NCI-H128 (cell line): ENCODE results near the gene PLOD3.

ENCODE experiments used
- DNase-seq: peaks from one replicate; lab custom pipeline; 2025; ENCODE audit not compliant: unreplicated experiment; lab: John Stamatoyannopoulos, UW

The PLOD3 gene

GRCh38 chr7:101186194-101186593 lies 31.2 kb downstream of the PLOD3 start:
- no peak for DNase-seq

GRCh38 chr7:101185258-101185839 lies 32.0 kb downstream of the PLOD3 start:
- DNase-seq: no peak

- no peak for DNase-seq
These were observed 37.1 kb downstream of the PLOD3 start, which contains the start of gene NAT16 for GRCh38 chr7:101180130-101180755. Gene NAT16 (minus strand): TSS chr7:101180293. CDS start chr7:101174807, 5,486 bp downstream.

GRCh38 chr7:101179713-101180112 lies 37.7 kb downstream of the PLOD3 start:
- DNase-seq: no peak

- no peak for DNase-seq
These were observed 38.3 kb downstream of the PLOD3 start for GRCh38 chr7:101179117-101179516.

- no peak for DNase-seq
These were observed 39.7 kb downstream of the PLOD3 start for GRCh38 chr7:101177644-101178043.

- no peak for DNase-seq
These were observed 41.7 kb downstream of the PLOD3 start for GRCh38 chr7:101175664-101176063.

- DNase-seq: no peak
These were observed 43.0 kb downstream of the PLOD3 start for GRCh38 chr7:101174322-101174854.

GRCh38 chr7:101173752-101174244 lies 43.6 kb downstream of the PLOD3 start:
- no peak for DNase-seq

GRCh38 chr7:101172854-101173751 lies 44.3 kb downstream of the PLOD3 start:
- DNase-seq: peak; percentile 63

GRCh38 chr7:101172005-101172853 lies 45.2 kb downstream of the PLOD3 start:
- no peak for DNase-seq

GRCh38 chr7:101171442-101171837 lies 45.9 kb downstream of the PLOD3 start:
- DNase-seq: no peak

GRCh38 chr7:101170617-101171441 lies 46.6 kb downstream of the PLOD3 start:
- DNase-seq: no peak

- DNase-seq: no peak
These were observed 47.4 kb downstream of the PLOD3 start for GRCh38 chr7:101169838-101170551.

GRCh38 chr7:101169110-101169837 lies 48.1 kb downstream of the PLOD3 start:
- DNase-seq: no peak

- DNase-seq: no peak
These were observed 48.9 kb downstream of the PLOD3 start for GRCh38 chr7:101168412-101169049.

GRCh38 chr7:101167645-101168411 lies 49.6 kb downstream of the PLOD3 start:
- DNase-seq: no peak
